GM19193 (cell line): Measurements from ENCODE around the gene MS4A4E.

Source experiments
- POLR2A ChIP-seq: IDR thresholded peaks from 4 replicates; pipeline ENCODE4 v1.6.1; 2011; ENCODE audit not compliant: insufficient read depth, insufficient read length; ENCODE audit errors: extremely low read depth

The MS4A4E gene

GRCh38 chr11:60242740-60243239 is at the start of gene MS4A4E:
Gene MS4A4E (minus strand): TSS chr11:60243137. CDS start chr11:60230055, 13,082 bp downstream.
- no peak for TF ChIP-seq POLR2A

DNA sequence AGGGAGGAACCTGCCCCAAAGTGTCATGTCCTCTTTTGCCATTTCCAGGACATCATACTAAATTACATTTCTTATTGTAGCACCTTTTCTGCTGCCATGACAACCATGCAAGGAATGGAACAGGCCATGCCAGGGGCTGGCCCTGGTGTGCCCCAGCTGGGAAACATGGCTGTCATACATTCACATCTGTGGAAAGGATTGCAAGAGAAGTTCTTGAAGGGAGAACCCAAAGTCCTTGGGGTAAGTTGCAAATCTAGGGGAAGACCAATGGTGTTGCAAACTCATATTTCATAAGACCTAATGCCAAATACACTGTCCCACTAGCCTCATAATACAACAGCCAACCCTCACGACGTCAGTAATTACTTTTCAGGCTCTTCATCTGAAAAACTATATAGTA is 49.2 kb upstream of the MS4A4E start:
- TF ChIP-seq POLR2A, result no peak

DNA sequence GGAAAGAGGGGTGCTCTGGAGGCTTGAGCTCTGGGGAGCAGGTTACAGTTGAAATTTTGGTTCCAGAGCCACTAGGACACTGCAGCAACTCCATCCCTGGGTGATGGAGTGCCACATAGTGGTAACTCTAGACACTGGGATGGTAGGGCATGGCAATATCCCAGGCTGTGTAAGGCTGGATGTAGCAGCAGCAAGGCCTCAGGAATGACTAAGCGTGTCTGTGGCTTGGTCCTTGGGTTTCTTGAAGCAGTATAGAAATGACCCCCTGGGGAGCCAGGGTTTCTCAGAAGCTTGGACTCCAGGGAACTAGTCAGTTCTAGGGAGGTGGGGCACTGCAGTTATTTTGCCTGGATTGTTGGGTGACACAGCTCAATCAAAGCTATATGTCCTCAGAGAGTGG is 45.6 kb upstream of the MS4A4E start:
- TF ChIP-seq POLR2A, result no peak

- TF ChIP-seq POLR2A, result no peak
Observed at GRCh38 chr11:60282286-60282685, 39.3 kb upstream of the MS4A4E start.

DNA sequence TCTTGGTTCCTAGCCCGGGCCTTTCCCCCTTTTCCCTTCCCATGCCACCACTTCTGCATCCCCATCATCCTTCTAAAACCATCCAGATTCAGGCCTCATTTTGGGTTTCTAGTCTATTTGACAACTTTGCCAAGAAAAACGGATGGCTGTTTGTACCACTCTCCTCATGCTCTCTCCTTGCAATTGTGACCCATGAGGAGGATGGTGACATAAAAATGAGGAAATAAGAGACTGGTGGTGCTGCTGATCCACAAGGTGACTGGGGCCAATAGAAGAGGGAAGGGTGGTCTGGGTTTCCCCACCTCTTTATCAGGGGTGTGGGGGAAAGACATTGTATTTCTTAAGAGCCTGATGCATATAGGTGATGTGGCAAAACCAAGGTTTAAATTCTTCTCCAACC is 38.5 kb upstream of the MS4A4E start:
- TF ChIP-seq POLR2A, result no peak

GRCh38 chr11:60280412-60280811 is 37.5 kb upstream of the MS4A4E start, which contains the start of gene MS4A4A:
Gene MS4A4A (plus strand): TSS chr11:60280666. CDS start chr11:60280676, 10 bp downstream.
- TF ChIP-seq POLR2A, result no peak

GRCh38 chr11:60274416-60274815 is 31.5 kb upstream of the MS4A4E start:
- TF ChIP-seq POLR2A, result no peak

GRCh38 chr11:60265373-60266214 is 22.7 kb upstream of the MS4A4E start:
- TF ChIP-seq POLR2A, result no peak

GRCh38 chr11:60264644-60265043 is 21.7 kb upstream of the MS4A4E start:
- no peak for TF ChIP-seq POLR2A

DNA sequence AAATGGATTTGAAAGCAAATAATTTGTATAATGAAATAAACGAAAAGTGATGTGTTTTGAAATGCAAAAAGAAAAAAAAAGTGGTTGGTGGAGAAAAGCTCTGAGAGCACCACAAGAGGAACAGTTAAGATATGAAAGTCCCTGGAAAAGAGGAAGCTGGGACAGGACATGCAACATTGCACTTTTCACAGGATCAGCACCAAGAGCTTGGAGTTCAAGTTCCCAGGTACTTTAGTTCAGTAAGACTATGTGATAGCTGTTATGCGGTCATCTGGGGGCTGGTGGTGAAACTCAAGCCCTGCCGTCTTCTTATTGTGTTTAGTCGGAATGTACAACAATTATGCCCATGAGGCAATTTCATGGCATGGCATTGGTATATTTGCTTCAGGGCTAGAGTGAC is 20.5 kb upstream of the MS4A4E start:
- TF ChIP-seq POLR2A, result no peak

GRCh38 chr11:60261014-60261413 is 18.1 kb upstream of the MS4A4E start:
- no peak for TF ChIP-seq POLR2A

DNA sequence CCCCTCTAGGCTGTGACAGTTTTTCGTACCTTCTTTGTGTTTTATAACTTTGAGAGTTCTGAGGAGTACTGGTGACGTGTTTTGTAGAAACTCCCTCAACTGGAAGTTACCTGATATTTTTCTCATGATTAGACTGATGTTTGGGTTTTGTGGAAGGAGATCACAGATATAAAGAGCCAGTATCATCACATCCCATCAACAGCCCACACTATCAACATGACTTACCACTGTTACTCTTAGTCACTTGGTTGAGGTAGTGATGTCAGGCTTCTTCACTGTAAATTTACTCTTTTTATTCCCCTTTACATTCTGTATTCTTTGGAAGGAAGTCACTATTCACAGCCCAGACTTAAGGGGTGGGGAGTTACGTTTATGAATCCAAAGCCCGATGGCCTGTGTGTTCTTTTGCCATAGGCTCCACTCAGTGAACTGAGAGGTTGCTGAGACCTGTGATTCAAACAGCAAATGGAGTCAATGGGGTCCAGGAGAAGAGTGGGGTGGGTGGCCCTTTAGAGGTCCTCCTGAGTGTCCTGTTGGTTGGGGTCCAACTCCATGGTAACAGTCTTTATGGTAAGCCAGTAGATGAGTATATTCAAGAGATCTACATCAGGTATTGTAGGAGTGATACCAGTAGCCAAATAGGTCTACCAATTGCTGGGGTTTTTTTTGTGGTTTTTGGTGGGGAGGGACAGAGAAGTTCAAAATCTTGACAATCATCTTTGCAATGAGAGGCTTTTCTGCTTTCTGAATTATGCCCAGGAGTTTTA is 15.2 kb upstream of the MS4A4E start:
- TF ChIP-seq POLR2A, result no peak

- TF ChIP-seq POLR2A, result no peak
Observed at GRCh38 chr11:60252213-60253108, 9.5 kb upstream of the MS4A4E start.

- TF ChIP-seq POLR2A, result no peak
Observed at GRCh38 chr11:60251485-60252212, 8.7 kb upstream of the MS4A4E start.
